ENCODE results near the gene PLCB3.
A peak's percentile ranks its signal among the peaks of the same experiment; 100 is the strongest.

PLCB3 gene

DNA sequence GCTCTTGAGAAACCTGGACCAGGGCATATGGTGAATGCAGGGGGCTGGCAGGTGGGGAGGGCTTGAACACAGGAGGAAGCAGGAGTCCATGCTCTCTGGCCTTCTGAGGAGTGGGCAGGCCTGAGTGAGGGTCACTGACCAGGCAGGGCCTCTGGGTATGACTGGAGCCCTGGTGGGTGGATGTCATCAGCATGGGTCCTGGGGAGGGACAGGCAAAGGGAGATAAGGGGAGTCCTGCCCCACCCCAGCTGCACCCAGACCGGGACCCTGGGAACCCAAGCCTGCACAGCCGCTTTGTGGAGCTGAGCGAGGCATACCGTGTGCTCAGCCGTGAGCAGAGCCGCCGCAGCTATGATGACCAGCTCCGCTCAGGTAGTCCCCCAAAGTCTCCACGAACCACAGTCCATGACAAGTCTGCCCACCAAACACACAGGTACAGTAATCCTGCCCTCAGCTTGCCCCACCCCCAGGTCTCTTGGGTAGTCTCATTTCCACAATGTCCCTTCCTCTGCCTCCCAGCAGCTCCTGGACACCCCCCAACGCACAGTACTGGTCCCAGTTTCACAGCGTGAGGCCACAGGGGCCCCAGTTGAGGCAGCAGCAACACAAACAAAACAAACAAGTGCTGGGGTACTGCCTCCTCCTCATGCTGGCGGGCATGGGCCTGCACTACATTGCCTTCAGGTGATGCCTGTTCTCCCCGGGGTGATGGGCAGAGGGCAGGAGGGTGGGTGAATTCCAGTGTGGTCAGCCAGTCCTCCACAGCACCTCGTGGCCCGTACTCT is 19.0 kb upstream of the PLCB3 start:
- DNase-seq (ENCODE audit: low spot score): no peak
- TF ChIP-seq, protein P1, sequence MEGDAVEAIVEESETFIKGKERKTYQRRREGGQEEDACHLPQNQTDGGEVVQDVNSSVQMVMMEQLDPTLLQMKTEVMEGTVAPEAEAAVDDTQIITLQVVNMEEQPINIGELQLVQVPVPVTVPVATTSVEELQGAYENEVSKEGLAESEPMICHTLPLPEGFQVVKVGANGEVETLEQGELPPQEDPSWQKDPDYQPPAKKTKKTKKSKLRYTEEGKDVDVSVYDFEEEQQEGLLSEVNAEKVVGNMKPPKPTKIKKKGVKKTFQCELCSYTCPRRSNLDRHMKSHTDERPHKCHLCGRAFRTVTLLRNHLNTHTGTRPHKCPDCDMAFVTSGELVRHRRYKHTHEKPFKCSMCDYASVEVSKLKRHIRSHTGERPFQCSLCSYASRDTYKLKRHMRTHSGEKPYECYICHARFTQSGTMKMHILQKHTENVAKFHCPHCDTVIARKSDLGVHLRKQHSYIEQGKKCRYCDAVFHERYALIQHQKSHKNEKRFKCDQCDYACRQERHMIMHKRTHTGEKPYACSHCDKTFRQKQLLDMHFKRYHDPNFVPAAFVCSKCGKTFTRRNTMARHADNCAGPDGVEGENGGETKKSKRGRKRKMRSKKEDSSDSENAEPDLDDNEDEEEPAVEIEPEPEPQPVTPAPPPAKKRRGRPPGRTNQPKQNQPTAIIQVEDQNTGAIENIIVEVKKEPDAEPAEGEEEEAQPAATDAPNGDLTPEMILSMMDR (IDR thresholded peaks at IDR 0.05; ENCODE audit: extremely low read depth, missing control alignments): no peak

DNA sequence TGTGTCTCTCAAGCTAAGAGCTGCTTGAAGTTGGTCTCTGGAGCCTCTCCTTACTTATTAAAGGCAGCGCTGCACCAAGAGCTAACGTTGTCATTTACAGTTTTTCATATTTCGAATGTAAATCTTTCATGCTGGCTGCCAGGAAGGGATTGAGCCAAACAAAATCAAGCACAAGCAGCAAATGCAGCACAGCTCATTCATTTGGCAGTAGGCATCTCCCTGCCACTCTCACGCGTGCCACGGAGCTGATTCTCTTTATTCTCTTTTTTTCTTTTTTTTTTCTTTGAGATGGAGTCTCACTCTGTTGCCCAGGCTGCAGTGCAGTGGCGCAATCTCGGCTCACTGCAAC is 18.4 kb upstream of the PLCB3 start:
- TF ChIP-seq, protein P1 (IDR thresholded peaks at IDR 0.05; ENCODE audit: extremely low read depth, missing control alignments): no peak
- no peak for DNase-seq (ENCODE audit: low spot score)

DNA sequence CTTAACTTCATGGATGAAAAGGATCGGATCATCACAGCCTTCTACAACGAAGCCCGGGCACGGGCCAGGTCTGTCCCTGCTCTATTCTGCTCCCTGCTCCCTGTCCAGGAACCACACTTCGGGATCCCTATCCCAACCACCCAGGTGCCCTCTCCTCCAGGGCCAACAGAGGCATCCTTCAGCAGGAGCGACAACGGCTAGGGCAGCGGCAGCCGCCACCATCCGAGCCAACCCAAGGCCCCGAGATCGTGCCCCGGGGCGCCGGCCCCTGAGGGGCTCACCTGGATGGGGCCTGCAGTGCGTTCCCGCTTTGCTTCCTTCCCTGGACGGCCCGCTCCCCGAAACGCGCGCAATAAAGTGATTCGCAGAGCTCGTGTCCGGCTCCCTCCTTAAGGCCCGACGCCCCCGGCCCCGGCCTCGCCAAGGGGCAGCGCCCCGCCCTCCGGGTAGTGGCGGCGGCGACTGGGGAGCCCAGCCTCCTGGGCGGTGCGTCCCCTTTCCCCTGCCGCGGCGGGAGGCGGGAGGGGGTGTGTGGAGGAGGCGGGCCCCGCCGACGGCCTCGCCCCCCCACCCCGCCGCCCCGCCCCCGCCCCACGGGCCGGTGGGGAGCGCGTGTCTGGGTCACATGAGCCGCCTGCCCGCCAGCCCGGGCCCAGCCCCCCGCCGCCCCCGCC is 17.3 kb upstream of the PLCB3 start, which contains the start of gene VEGFB:
Gene VEGFB, plus strand, starts transcription at position 672 of the 674 bp plus-strand sequence. CDS start 250 bp downstream, outside the sequence.
- DNase-seq (ENCODE audit: low spot score): peak; percentile 94
- TF ChIP-seq, protein P1 (IDR thresholded peaks at IDR 0.05; ENCODE audit: extremely low read depth, missing control alignments): no peak

DNA sequence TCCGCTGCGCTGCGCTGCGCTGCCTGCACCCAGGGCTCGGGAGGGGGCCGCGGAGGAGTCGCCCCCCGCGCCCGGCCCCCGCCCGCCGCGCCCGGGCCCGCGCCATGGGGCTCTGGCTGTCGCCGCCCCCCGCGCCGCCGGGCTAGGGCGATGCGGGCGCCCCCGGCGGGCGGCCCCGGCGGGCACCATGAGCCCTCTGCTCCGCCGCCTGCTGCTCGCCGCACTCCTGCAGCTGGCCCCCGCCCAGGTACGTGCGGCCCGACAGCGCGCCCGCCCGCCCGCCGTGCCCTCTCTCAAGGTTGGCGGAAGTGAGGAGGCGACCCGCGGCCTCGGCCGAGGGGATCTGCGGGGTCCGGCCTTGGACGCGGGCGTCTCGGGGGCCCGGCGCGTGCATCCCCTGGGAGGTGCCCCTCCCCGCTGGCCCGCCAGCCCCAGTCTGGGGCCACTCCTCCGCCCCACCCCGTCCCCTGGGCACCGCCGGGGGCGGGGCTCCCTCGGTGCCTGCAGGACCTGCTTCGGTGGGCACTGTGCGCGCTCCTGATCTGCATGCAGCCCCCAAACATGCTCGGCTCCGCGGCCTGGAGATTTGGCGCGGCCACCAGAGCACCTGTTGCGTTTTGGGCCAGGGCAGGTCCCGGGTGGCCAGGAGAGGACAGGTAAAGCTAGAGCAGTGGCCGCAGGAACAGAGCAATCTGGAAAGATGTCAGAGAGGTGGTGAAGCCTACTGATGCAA is 16.5 kb upstream of the PLCB3 start:
- TF ChIP-seq, protein P1 (IDR thresholded peaks at IDR 0.05; ENCODE audit: extremely low read depth, missing control alignments): no peak

DNA sequence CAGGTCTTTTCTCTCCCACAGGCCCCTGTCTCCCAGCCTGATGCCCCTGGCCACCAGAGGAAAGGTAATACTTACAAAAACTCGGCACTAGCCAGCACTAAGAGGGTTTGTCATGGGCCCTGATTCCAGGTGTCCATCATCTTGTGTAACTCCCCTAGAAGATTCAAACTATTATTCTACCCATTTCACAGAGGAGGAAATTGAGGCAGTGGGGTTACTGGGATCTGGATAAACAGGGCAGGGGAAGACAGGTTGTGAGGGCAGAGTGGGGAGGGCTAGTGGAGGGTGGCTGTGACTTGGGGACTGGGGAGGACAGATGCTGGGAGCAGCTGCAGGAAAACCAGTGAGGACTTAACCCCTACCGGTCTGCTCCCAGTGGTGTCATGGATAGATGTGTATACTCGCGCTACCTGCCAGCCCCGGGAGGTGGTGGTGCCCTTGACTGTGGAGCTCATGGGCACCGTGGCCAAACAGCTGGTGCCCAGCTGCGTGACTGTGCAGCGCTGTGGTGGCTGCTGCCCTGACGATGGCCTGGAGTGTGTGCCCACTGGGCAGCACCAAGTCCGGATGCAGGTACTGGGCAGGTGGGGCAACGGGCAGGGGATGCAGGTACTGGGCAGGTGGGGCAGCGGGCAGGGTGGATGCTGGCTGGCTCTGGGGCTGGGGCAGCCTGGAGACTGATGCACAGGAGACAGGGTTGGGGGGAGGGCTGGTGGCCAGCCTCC is 15.7 kb upstream of the PLCB3 start:
- DNase-seq (ENCODE audit: low spot score): no peak
- TF ChIP-seq, protein P1 (IDR thresholded peaks at IDR 0.05; ENCODE audit: extremely low read depth, missing control alignments): no peak

More for the DNA sequence above, 16.5 kb upstream of the PLCB3 start:
- DNase-seq (ENCODE audit: low spot score): no peak

DNA sequence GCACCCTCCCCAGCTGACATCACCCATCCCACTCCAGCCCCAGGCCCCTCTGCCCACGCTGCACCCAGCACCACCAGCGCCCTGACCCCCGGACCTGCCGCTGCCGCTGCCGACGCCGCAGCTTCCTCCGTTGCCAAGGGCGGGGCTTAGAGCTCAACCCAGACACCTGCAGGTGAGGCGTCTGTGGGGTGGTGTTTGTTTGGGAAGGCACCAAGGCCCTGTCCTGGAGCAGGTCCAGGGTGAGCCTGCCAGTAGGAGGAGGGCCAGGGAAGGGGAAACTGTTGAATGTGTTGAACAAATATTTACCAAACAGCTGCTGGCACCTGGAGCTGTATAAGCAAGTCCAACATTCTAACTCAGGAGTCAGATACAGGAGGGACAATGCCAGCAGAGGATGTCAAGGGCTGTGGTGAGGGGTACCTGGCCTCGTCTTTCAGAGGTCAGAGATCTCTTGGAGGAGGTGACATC is 13.8 kb upstream of the PLCB3 start:
- TF ChIP-seq, protein P1 (IDR thresholded peaks at IDR 0.05; ENCODE audit: extremely low read depth, missing control alignments): no peak
- DNase-seq (ENCODE audit: low spot score): no peak

Data from GM20000 (cell line).